Kidney (tissue), 14 donors: ENCODE measurements around the gene PHACTR3. TPM values are rescaled to one million over a fixed set of nuclear protein-coding genes. Genes with fewer than 3 reads are reported as not detected.
A peak's percentile ranks its signal among the peaks of the same experiment; 100 is the strongest.

Source experiments
- DNase-seq, 5 donors: peaks; one replicate each; pipeline ENCODE4 v3.0.0-alpha.2; 2013 to 2020
- FAIRE-seq: peaks from 2 replicates; lab custom pipeline; 2012; peaks lifted over from hg19 to GRCh38; lab: Jason Lieb, UNC
- H3K27ac ChIP-seq, 2 donors: one replicate each; pipeline ENCODE4 v1.7.0; 2013; ENCODE audit warnings: low read depth in 2 of 2, low read length in 2 of 2, inconsistent platforms in 1 of 2
- H3K27me3 ChIP-seq: one replicate; pipeline ENCODE4 v1.7.1; 2013; ENCODE audit warnings: low read length, inconsistent platforms; ENCODE audit not compliant: control insufficient read depth, insufficient read depth
- H3K36me3 ChIP-seq, 3 donors: one replicate each; pipeline versions ENCODE4 v1.7.0 to v1.7.1; 2013; ENCODE audit warnings: low read length in 3 of 3, control low read depth in 1 of 3, inconsistent platforms in 1 of 3; ENCODE audit not compliant: insufficient read depth in 3 of 3, control insufficient read depth in 2 of 3
- H3K4me1 ChIP-seq, 3 donors: one replicate each; pipeline versions ENCODE4 v1.7.0 to v1.7.1; 2013; ENCODE audit warnings: low read length in 3 of 3, inconsistent platforms in 1 of 3, low read depth in 1 of 3; ENCODE audit not compliant: control insufficient read depth in 2 of 3, insufficient read depth in 2 of 3
- H3K4me3 ChIP-seq, 3 donors: one replicate each; pipeline versions ENCODE4 v1.7.0 to v1.8.1; 2013; ENCODE audit warnings: low read length in 3 of 3, control low read depth in 1 of 3, inconsistent platforms in 1 of 3
- H3K9ac ChIP-seq, 3 donors: one replicate each; pipeline versions ENCODE4 v1.7.0 to v1.7.1; 2013; ENCODE audit warnings: low read length in 3 of 3, control low read depth in 1 of 3, inconsistent platforms in 1 of 3
- H3K9me3 ChIP-seq, 3 donors: one replicate each; pipeline versions ENCODE4 v1.7.0 to v1.7.1; 2013; ENCODE audit warnings: low read length in 3 of 3, control low read depth in 1 of 3, inconsistent platforms in 1 of 3; ENCODE audit not compliant: control insufficient read depth in 2 of 3, insufficient read depth in 1 of 3
- CTCF ChIP-seq: IDR thresholded peaks from 3 replicates; pipeline ENCODE4 v1.5.1; 2012; ENCODE audit warnings: mild to moderate bottlenecking, moderate library complexity, borderline replicate concordance; ENCODE audit not compliant: insufficient read depth; ENCODE audit errors: extremely low read depth
- intact Hi-C: fragments of 100-400 bp; cut with DNase I; formaldehyde crosslinking; loops from one replicate; pipeline ENCODE4 v1.11.1; 2022
- polyA plus RNA-seq: library from polyadenylated mRNA; stranded (reverse); fragments of 350-450 nt; fragmentation: Illumina TruSeq; extraction: RNeasy Lipid Tissue Mini Kit (QIAGEN cat#74804); gene quantifications from one replicate; pipeline ENCODE4 v1.2.3, GENCODE V29; 2014; ENCODE audit warnings: low read depth, low replicate concordance; ENCODE audit not compliant: insufficient read depth
- total RNA-seq: library from RNA; stranded (reverse); fragmentation: NEBNext Ultra II Directional; extraction: Animal tissue kit (Norgen Biotek cat#: 25700); gene quantifications from one replicate; pipeline ENCODE4 v1.2.1, GENCODE V29; 2021
- donor health status: control.
- donor health status: control.
- donor health status: control.
- donor health status: control.
- donor health status: control.
- donor health status: DM: yes; HTN: yes; CAD: no.
- donor health status: Normal renal cell carcinoma (clear cell type).

The PHACTR3 gene
- total and polyA plus RNA-seq, 2 donors from 2014 or later, result 1.7 to 12.3 TPM

- no peaks in the 10 kb centered on the region for H3K36me3 ChIP-seq
- no peak overlapping the region for H3K9ac ChIP-seq
- TF ChIP-seq CTCF, result no peak
- peak in 1 of 5 donors; percentile 4 for DNase-seq
- H3K4me3 ChIP-seq, result no peak overlapping the region
- no peak overlapping the region for H3K27ac ChIP-seq
- no peaks in the 10 kb centered on the region for H3K4me1 ChIP-seq
- intact Hi-C loops, result loop anchor here (10.0 kb wide), 1 partner anchor 57 kb away; no protein-coding TSS in a partner anchor
- no peaks in the 10 kb centered on the region for H3K27me3 ChIP-seq
- H3K9me3 ChIP-seq, result peaks cover 0 to 9% (median 2%) of the 10 kb centered on the region in 3 donors
- FAIRE-seq, result no peak
Observed at GRCh38 chr20:59788196-59788735, 183.9 kb downstream of the PHACTR3 start.

GRCh38 chr20:59788811-59789397 lies 184.6 kb downstream of the PHACTR3 start:
- no peak for TF ChIP-seq CTCF
- intact Hi-C loops, result loop anchor here (10.0 kb wide), 1 partner anchor 56 kb away; no protein-coding TSS in a partner anchor
- FAIRE-seq, result no peak

GRCh38 chr20:59789686-59790085 lies 185.3 kb downstream of the PHACTR3 start:
- Histone ChIP-seq H3K4me1 (no peaks in the 10 kb centered on the region), H3K27ac (no peak overlapping the region), H3K4me3 (no peak overlapping the region), H3K9me3 (peaks cover 0 to 9% (median 2%) of the 10 kb centered on the region in 3 donors), H3K36me3 (no peaks in the 10 kb centered on the region), H3K27me3 (no peaks in the 10 kb centered on the region), H3K9ac (no peak overlapping the region)
- DNase-seq (no peak), FAIRE-seq (no peak)
- intact Hi-C loops, result loop anchor here (10.0 kb wide), 1 partner anchor 55 kb away; no protein-coding TSS in a partner anchor
- TF ChIP-seq CTCF, result no peak

More at GRCh38 chr20:59788811-59789397, 184.6 kb downstream of the PHACTR3 start:
- Histone ChIP-seq H3K4me3 (no peak overlapping the region), H3K36me3 (no peaks in the 10 kb centered on the region), H3K4me1 (no peaks in the 10 kb centered on the region), H3K9ac (no peak overlapping the region), H3K9me3 (peaks cover 0 to 9% (median 2%) of the 10 kb centered on the region in 3 donors), H3K27ac (no peak overlapping the region), H3K27me3 (no peaks in the 10 kb centered on the region)
- DNase-seq, result peak in 2 of 5 donors; percentile 21 to 24
